HCT116 (cell line): ENCODE data around the gene MUC5B. TPM values are rescaled to one million over a fixed set of nuclear protein-coding genes. Genes with fewer than 3 reads are reported as not detected.

ENCODE experiments used
- ATAC-seq: fragments of 200-7000 bp; cut with Tn5 transposase; 2 replicates; pipeline ENCODE4 v1.9.1; 2020; ENCODE audit warnings: mild to moderate bottlenecking, moderate library complexity
- BruUV-seq: library from RNA; stranded (reverse); fragments of 400-500 nt; replicated peaks from 2 replicates; lab custom pipeline; 2021; lab: Mats Ljungman, UMichigan
- CTCF ChIA-PET: fragments of 300-600 bp; sonication (Branson Sonifier 250); formaldehyde crosslinking; loops from one replicate; lab custom pipeline; 2021; ENCODE audit warnings: antibody characterized with exemption; lab: Charles Lee
- POLR2A ChIA-PET: fragments of 300-600, 350-600 bp; sonication (Branson Sonifier 250); formaldehyde crosslinking; loops from one replicate; lab custom pipeline; 2021; ENCODE audit warnings: antibody characterized with exemption; lab: Charles Lee
- RAD21 ChIA-PET, 2 experiments: fragments of 300-600 bp; sonication (Branson Sonifier 250); formaldehyde crosslinking; loops; one replicate each; lab custom pipeline; 2023; ENCODE audit warnings: low total read pairs in 2 of 2; ENCODE audit not compliant: uncharacterized antibody in 2 of 2, unreplicated experiment in 2 of 2, low non-redundant PET in 1 of 2; lab: Charles Lee
- DNase-seq: peaks from one replicate; pipeline ENCODE4 v3.0.0-alpha.2; 2010; ENCODE audit warnings: low read depth, low spot score
- H2AFZ ChIP-seq: fragments of 200-600 bp; shearing (Covaris generic), sonication (generic); 2 replicates; pipeline ENCODE4 v1.6.1; 2017; ENCODE audit warnings: low read depth, mixed run types, mixed read lengths, antibody characterized with exemption, low read length; ENCODE audit not compliant: poor library complexity, severe bottlenecking
- H3K27ac ChIP-seq: 2 replicates; pipeline ENCODE4 v1.5.1; 2012; ENCODE audit warnings: low read depth, low read length
- H3K27me3 ChIP-seq: fragments of 200-600 bp; sonication (generic); 2 replicates; pipeline ENCODE4 v1.6.1; 2016; ENCODE audit warnings: mixed run types, low read length, mixed read lengths; ENCODE audit not compliant: insufficient read depth
- H3K36me3 ChIP-seq, 2 experiments: fragments of 200-500 bp in 1 of 2; fragments of 200-600 bp in 1 of 2; sonication (Bioruptor generic) in 1 of 2; sonication (generic) in 1 of 2; 2 replicates each; pipeline versions ENCODE4 v1.5.1 to v1.6.1; 2014 to 2016; ENCODE audit warnings: low read length in 2 of 2, inconsistent platforms in 1 of 2, mixed read lengths in 1 of 2, mixed run types in 1 of 2; ENCODE audit not compliant: insufficient read depth in 2 of 2, control insufficient read depth in 1 of 2
- H3K4me1 ChIP-seq, 2 experiments: fragments of 200-600 bp in 1 of 2; sonication (generic) in 1 of 2; 2 replicates each; pipeline versions ENCODE4 v1.5.1 to v1.6.1; 2012 to 2017; ENCODE audit warnings: low read length in 2 of 2, inconsistent platforms in 1 of 2, mild to moderate bottlenecking in 1 of 2, mixed read lengths in 1 of 2, mixed run types in 1 of 2, moderate library complexity in 1 of 2; ENCODE audit not compliant: insufficient read depth in 2 of 2, control insufficient read depth in 1 of 2
- H3K4me2 ChIP-seq: fragments of 200-600 bp; sonication (generic); 2 replicates; pipeline ENCODE4 v1.6.1; 2017; ENCODE audit warnings: mixed run types, low read length, mixed read lengths
- H3K4me3 ChIP-seq, 2 experiments: fragments of 200-600 bp in 1 of 2; sonication (generic) in 1 of 2; replicated peaks in 1 of 2; 2 replicates each; pipeline ENCODE4 v1.5.1; 2011 to 2016; ENCODE audit warnings: low read length in 2 of 2, control low read depth in 1 of 2, low read depth in 1 of 2, mild to moderate bottlenecking in 1 of 2, mixed read lengths in 1 of 2, mixed run types in 1 of 2
- H3K79me2 ChIP-seq: fragments of 200-600 bp; sonication (generic); 2 replicates; pipeline ENCODE4 v1.6.1; 2017; ENCODE audit warnings: mild to moderate bottlenecking, mixed run types, low read length, moderate library complexity, mixed read lengths; ENCODE audit not compliant: insufficient read depth
- H3K9ac ChIP-seq: fragments of 200-600 bp; sonication (generic); 2 replicates; pipeline ENCODE4 v1.6.1; 2016; ENCODE audit warnings: low read length, mixed read lengths
- H3K9me2 ChIP-seq: fragments of 200-600 bp; sonication (generic), shearing (Covaris generic); 2 replicates; pipeline ENCODE4 v1.6.1; 2017; ENCODE audit warnings: mixed run types, mild to moderate bottlenecking, moderate library complexity; ENCODE audit not compliant: insufficient read depth
- H3K9me3 ChIP-seq, 2 experiments: fragments of 200-500 bp in 1 of 2; fragments of 200-600 bp in 1 of 2; sonication (Bioruptor generic) in 1 of 2; sonication (generic) in 1 of 2; 2 replicates each; pipeline ENCODE4 v1.6.1; 2014 to 2017; ENCODE audit warnings: low read length in 2 of 2, mixed read lengths in 2 of 2, inconsistent platforms in 1 of 2, low read depth in 1 of 2, mild to moderate bottlenecking in 1 of 2, mixed run types in 1 of 2, moderate library complexity in 1 of 2; ENCODE audit not compliant: control insufficient read depth in 1 of 2, insufficient read depth in 1 of 2
- H4K20me1 ChIP-seq: fragments of 200-600 bp; sonication (generic), shearing (Covaris generic); 2 replicates; pipeline ENCODE4 v1.6.1; 2017; ENCODE audit warnings: mixed run types, mild to moderate bottlenecking, moderate library complexity; ENCODE audit not compliant: insufficient read depth
- ATF3 ChIP-seq: IDR thresholded peaks from 2 replicates; pipeline ENCODE4 v1.6.1; 2012
- CBX3 ChIP-seq: IDR thresholded peaks from 2 replicates; pipeline ENCODE4 v1.6.1; 2012; ENCODE audit warnings: low read depth
- CEBPB ChIP-seq: IDR thresholded peaks from 2 replicates; pipeline ENCODE4 v1.6.1; 2012; ENCODE audit warnings: low read depth
- CTCF ChIP-seq, 3 experiments: fragments of 200-600 bp in 1 of 3; sonication (generic) in 1 of 3; IDR thresholded peaks in 2 of 3; conservative IDR thresholded peaks in 1 of 3; 2 replicates each; pipeline ENCODE4 v1.5.1; 2012 to 2017; ENCODE audit warnings: low read depth in 2 of 3, low read length in 2 of 3, antibody characterized with exemption in 1 of 3, borderline replicate concordance in 1 of 3, control low read depth in 1 of 3, mild to moderate bottlenecking in 1 of 3, mixed read lengths in 1 of 3, mixed run types in 1 of 3, moderate library complexity in 1 of 3; ENCODE audit not compliant: insufficient read depth in 1 of 3
- EGR1 ChIP-seq: IDR thresholded peaks from 2 replicates; pipeline ENCODE4 v1.6.1; 2012; ENCODE audit warnings: low read depth
- ELF1 ChIP-seq: IDR thresholded peaks from 2 replicates; pipeline ENCODE4 v1.6.1; 2012; ENCODE audit warnings: low read depth, borderline replicate concordance
- EZH2 ChIP-seq: fragments of 200-600 bp; sonication (generic); IDR thresholded peaks from 2 replicates; pipeline ENCODE4 v1.6.1; 2017; ENCODE audit warnings: antibody characterized with exemption, mixed run types
- EZH2phosphoT487 ChIP-seq: fragments of 200-600 bp; IDR thresholded peaks from 2 replicates; pipeline ENCODE4 v1.6.1; 2018; ENCODE audit warnings: antibody characterized with exemption, borderline replicate concordance
- JUND ChIP-seq: IDR thresholded peaks from 2 replicates; pipeline ENCODE4 v1.6.1; 2012
- MAX ChIP-seq: IDR thresholded peaks from 2 replicates; pipeline ENCODE4 v1.6.1; 2012
- POLR2A ChIP-seq: IDR thresholded peaks from 2 replicates; pipeline ENCODE4 v1.7.0; 2011; ENCODE audit warnings: borderline replicate concordance; ENCODE audit not compliant: insufficient read depth, insufficient read length; ENCODE audit errors: extremely low read depth
- RAD21 ChIP-seq: IDR thresholded peaks from 2 replicates; pipeline ENCODE4 v1.6.1; 2012; ENCODE audit warnings: low read depth, mild to moderate bottlenecking
- SIN3A ChIP-seq: IDR thresholded peaks from 2 replicates; pipeline ENCODE4 v1.6.1; 2012; ENCODE audit warnings: low read depth
- SP1 ChIP-seq: IDR thresholded peaks from 2 replicates; pipeline ENCODE4 v1.6.1; 2012; ENCODE audit warnings: low read depth
- SRF ChIP-seq: IDR thresholded peaks from 2 replicates; pipeline ENCODE4 v1.6.1; 2012; ENCODE audit warnings: low read depth
- TCF7L2 ChIP-seq: IDR thresholded peaks from 2 replicates; pipeline ENCODE4 v1.7.0; 2011; ENCODE audit warnings: borderline replicate concordance, inconsistent platforms; ENCODE audit not compliant: insufficient read depth, insufficient read length; ENCODE audit errors: extremely low read depth
- ZBTB33 ChIP-seq: IDR thresholded peaks from 2 replicates; pipeline ENCODE4 v1.6.1; 2011; ENCODE audit warnings: mild to moderate bottlenecking, low read length, moderate library complexity; ENCODE audit not compliant: insufficient replicate concordance; ENCODE audit errors: extremely low read depth
- ZNF274 ChIP-seq: fragments of 200-500 bp; sonication (Bioruptor generic); IDR thresholded peaks from 2 replicates; pipeline ENCODE4 v1.6.1; 2014; ENCODE audit warnings: mild to moderate bottlenecking, low read depth, low read length, inconsistent platforms
- intact Hi-C: fragments of 100-400 bp; cut with micrococcal nuclease; formaldehyde crosslinking; loops from 2 replicates; pipeline ENCODE4 v1.10.0; 2022
- total RNA-seq: library from RNA; stranded (reverse); gene quantifications from one replicate; pipeline ENCODE4 v1.2.1, GENCODE V29; 2021; ENCODE audit not compliant: unreplicated experiment

Gene MUC5B
- total RNA-seq, 1 experiment from 2014 or later = 1.5 TPM

GRCh38 chr11:1289211-1289935 is 66.5 kb downstream of the MUC5B start:
- ChIA-PET RAD21 (no interaction called here), POLR2A (no interaction called here), CTCF (no interaction called here)
- BruUV-seq = no TSS peak
- DNase-seq = no peak
- H3K9me3 ChIP-seq = no peaks in the 10 kb centered on the region
- H3K4me3 ChIP-seq = no peak overlapping the region
- H3K36me3 ChIP-seq = 0 out of 4 replicates have a peak, but pooled peaks cover 0 to 6% of the 10 kb centered on the region in 2 experiments
- no peaks in the 10 kb centered on the region for H3K4me1 ChIP-seq
- no peaks in the 10 kb centered on the region for H3K27me3 ChIP-seq
- H3K4me2 ChIP-seq = no peak overlapping the region
- H3K27ac ChIP-seq = no peak overlapping the region
- no peaks in the 10 kb centered on the region for H4K20me1 ChIP-seq
- intact Hi-C loops = no loop called here
- no peak overlapping the region for H3K9ac ChIP-seq
- no peaks in the 10 kb centered on the region for H3K9me2 ChIP-seq
- no peak for ATAC-seq
- no peak overlapping the region for H2AFZ ChIP-seq
- H3K79me2 ChIP-seq = no peaks in the 10 kb centered on the region
- TF ChIP-seq EZH2phosphoT487 (no peak), ATF3 (no peak), CBX3 (no peak), RAD21 (no peak), EGR1 (no peak), MAX (no peak), POLR2A (no peak), CEBPB (no peak), JUND (no peak), ZNF274 (no peak), ELF1 (no peak), CTCF (IDR thresholded peaks at IDR 0.05 in 2 of 3, conservative IDR thresholded peaks at IDR 0.05 in 1 of 3; ENCODE audit: borderline replicate concordance in 1 of 3, insufficient read depth in 1 of 3, low read depth in 2 of 3, low read length in 2 of 3) (no peak), TCF7L2 (no peak), SIN3A (no peak), EZH2 (no peak), SP1 (no peak), SRF (no peak), ZBTB33 (no peak)
